ENCODE results near the gene NELL2. TPM values are rescaled to one million over a fixed set of nuclear protein-coding genes. Genes with fewer than 3 reads are reported as not detected.

The NELL2 gene
- total and polyA plus RNA-seq, 10 of the 15 experiments (the other 5 are each of a cell fraction or from before 2014, with no cell fraction given) = 0.27 to 2.3 (median 0.76) TPM

DNA sequence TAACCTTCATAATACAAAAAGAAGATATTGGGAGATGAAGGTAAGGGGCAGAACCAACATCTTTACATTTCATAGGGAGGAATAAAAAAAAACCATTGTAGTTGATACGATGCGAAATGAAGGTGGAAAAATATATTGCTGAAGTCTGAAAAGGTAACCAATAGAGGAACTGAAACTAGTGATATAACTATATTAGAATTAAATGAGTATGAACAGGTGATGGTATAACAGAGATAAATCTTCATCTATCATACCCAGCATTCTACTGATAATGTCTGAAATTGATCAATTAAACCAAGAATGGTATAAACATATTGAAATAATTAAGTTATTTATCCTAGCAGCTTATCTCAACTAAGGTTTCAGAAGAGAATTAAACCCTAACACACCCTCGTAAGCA lies 332.1 kb downstream of the NELL2 start:
- no peaks in the 10 kb centered on the region for H3K4me1 ChIP-seq (ENCODE audit: control insufficient read depth, insufficient read depth, low read length)
- H3K9me3 ChIP-seq (replicated peaks; ENCODE audit: control insufficient read depth, insufficient read depth, low read length) = no peaks in the 10 kb centered on the region
- H2AFZ ChIP-seq (ENCODE audit: control insufficient read depth, low read depth, low read length) = no peak overlapping the region
- SMC1A ChIA-PET (ENCODE audit: uncharacterized antibody, unreplicated experiment) = interaction anchor here (0.7 to 1.2 kb wide), 3 partner anchors 11 to 28 kb away, joined by 3 read pairs; no protein-coding TSS in a partner anchor
- no TSS peak for BruUV-seq (replicated peaks)
- POLR2A ChIA-PET = interaction anchor here (0.5 kb wide), 1 partner anchor 146 kb away, joined by 3 read pairs; no protein-coding TSS in a partner anchor
- H4K20me1 ChIP-seq (ENCODE audit: control insufficient read depth, insufficient read depth) = no peaks in the 10 kb centered on the region
- CTCF ChIA-PET = no interaction called here
- H3K9ac ChIP-seq (ENCODE audit: control insufficient read depth, insufficient read depth, low read length) = no peak overlapping the region
- no peaks in the 10 kb centered on the region for H3K36me3 ChIP-seq (ENCODE audit: control insufficient read depth in 2 of 2, insufficient read depth in 2 of 2, low read length in 1 of 2)
- in situ Hi-C loops (cut with MboI) = no loop called here
- H3K4me3 ChIP-seq = no peak overlapping the region
- no peaks in the 10 kb centered on the region for H3K27me3 ChIP-seq (replicated peaks in 1 of 2; ENCODE audit: control insufficient read depth in 2 of 2, insufficient read depth in 2 of 2, low read length in 1 of 2)
- FAIRE-seq (peak; percentile 56), DNase-seq (ENCODE audit: low read depth, low spot score) (no peak), ATAC-seq (peak; percentile 68)
- no peak overlapping the region for H3K27ac ChIP-seq (ENCODE audit: control insufficient read depth, insufficient read depth)
- H3K79me2 ChIP-seq (ENCODE audit: control insufficient read depth, insufficient read depth, low read length) = no peaks in the 10 kb centered on the region
- intact Hi-C loops (cut with micrococcal nuclease; ENCODE audit: unreplicated experiment) = no loop called here
- RAD21 ChIA-PET (ENCODE audit: unreplicated experiment) = no interaction called here
- no peak overlapping the region for H3K4me2 ChIP-seq (ENCODE audit: control insufficient read depth, insufficient read depth)
- 1% methylated on average over 3 of the region's 3 CpGs for WGBS (ENCODE audit: insufficient coverage, insufficient replicate concordance, low lambda C conversion rate, missing lambda C conversion rate)
- no peak for TF ChIP-seq ZBTB11 (CRISPR knock-in tag; IDR thresholded peaks at IDR 0.05)
- TF ChIP-seq E2F8 (IDR thresholded peaks at IDR 0.05; ENCODE audit: low read depth, partially characterized antibody) = no peak
- TF ChIP-seq, protein P1, sequence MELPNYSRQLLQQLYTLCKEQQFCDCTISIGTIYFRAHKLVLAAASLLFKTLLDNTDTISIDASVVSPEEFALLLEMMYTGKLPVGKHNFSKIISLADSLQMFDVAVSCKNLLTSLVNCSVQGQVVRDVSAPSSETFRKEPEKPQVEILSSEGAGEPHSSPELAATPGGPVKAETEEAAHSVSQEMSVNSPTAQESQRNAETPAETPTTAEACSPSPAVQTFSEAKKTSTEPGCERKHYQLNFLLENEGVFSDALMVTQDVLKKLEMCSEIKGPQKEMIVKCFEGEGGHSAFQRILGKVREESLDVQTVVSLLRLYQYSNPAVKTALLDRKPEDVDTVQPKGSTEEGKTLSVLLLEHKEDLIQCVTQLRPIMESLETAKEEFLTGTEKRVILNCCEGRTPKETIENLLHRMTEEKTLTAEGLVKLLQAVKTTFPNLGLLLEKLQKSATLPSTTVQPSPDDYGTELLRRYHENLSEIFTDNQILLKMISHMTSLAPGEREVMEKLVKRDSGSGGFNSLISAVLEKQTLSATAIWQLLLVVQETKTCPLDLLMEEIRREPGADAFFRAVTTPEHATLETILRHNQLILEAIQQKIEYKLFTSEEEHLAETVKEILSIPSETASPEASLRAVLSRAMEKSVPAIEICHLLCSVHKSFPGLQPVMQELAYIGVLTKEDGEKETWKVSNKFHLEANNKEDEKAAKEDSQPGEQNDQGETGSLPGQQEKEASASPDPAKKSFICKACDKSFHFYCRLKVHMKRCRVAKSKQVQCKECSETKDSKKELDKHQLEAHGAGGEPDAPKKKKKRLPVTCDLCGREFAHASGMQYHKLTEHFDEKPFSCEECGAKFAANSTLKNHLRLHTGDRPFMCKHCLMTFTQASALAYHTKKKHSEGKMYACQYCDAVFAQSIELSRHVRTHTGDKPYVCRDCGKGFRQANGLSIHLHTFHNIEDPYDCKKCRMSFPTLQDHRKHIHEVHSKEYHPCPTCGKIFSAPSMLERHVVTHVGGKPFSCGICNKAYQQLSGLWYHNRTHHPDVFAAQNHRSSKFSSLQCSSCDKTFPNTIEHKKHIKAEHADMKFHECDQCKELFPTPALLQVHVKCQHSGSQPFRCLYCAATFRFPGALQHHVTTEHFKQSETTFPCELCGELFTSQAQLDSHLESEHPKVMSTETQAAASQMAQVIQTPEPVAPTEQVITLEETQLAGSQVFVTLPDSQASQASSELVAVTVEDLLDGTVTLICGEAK (IDR thresholded peaks at IDR 0.05; ENCODE audit: borderline replicate concordance) = no peak
- TF ChIP-seq, protein P2, sequence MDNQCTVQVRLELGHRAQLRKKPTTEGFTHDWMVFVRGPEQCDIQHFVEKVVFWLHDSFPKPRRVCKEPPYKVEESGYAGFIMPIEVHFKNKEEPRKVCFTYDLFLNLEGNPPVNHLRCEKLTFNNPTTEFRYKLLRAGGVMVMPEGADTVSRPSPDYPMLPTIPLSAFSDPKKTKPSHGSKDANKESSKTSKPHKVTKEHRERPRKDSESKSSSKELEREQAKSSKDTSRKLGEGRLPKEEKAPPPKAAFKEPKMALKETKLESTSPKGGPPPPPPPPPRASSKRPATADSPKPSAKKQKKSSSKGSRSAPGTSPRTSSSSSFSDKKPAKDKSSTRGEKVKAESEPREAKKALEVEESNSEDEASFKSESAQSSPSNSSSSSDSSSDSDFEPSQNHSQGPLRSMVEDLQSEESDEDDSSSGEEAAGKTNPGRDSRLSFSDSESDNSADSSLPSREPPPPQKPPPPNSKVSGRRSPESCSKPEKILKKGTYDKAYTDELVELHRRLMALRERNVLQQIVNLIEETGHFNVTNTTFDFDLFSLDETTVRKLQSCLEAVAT (IDR thresholded peaks at IDR 0.05) = peak; percentile 70
- TF ChIP-seq SIN3A (IDR thresholded peaks at IDR 0.05; ENCODE audit: low read depth, low read length) = no peak
- TF ChIP-seq NFIC (IDR thresholded peaks at IDR 0.05; ENCODE audit: low read depth, low read length) = peak; percentile 57; the same call in 1 of the 2 replicates
- no peak for TF ChIP-seq ZNF274 (IDR thresholded peaks at IDR 0.05; ENCODE audit: insufficient read depth, insufficient read length)
- TF ChIP-seq JUNB (IDR thresholded peaks at IDR 0.05) = peak; percentile 89
- no peak for TF ChIP-seq IRF5 (IDR thresholded peaks at IDR 0.05; ENCODE audit: borderline replicate concordance)
- peak; percentile 81 for TF ChIP-seq SPI1 (IDR thresholded peaks at IDR 0.05; ENCODE audit: borderline replicate concordance, insufficient read depth, low read depth, low read length)
